GM21717 (cell line): ENCODE measurements around the gene RGS9.
"Not testable (repeated sequence)": the region's sequence is repeated elsewhere in the genome, so short reads cannot be mapped to it uniquely, and the experiment has no call there.

Source experiments
- ATAC-seq: cut with Tn5 transposase; IDR thresholded peaks from one replicate; pipeline ENCODE4 v1.9.1; 2021; ENCODE audit warnings: mild to moderate bottlenecking, moderate library complexity; ENCODE audit not compliant: unreplicated experiment

The RGS9 gene

DNA sequence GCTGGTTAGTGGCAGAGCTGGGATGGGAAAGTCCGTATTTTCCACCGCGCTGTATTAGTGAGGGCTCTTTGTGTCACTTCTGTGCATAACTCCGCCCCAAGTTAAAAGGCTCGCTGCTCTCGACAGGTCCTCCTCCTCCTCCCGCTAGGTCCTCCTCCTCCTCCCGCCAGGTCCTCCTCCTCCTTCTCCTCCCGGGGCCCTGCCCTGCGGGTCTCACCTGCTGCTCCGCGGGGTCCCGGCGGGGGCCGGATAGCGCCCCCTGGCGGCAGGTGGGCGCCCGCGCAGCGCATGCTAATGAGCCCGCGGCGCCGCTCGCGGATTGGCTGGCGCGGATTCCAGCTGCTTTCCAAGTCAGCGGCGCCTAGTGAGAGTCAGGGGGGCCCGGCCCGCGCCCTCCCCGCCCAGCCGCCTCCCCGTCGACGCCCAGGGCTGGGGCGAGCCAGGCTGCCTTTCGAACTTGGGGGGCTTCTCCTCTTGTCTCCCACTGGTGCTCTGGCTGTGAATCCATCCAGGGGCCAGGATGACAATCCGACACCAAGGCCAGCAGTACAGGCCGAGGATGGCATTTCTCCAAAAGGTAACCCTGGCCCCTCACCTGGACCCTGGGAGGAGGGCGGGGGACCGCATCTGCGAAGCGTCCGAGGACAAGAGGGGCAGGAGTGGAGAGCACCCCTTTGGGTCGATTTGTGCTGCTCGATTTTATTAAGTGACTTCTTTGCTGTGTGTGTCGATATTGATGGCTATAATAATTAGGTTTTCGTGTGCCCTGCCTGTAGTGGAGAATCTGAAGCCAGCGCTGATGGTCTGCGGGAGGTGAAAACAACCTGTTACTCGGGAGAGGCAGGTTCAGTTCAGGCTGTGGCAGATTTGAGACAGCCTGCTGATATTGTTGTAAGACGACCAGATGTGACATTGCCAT lies at the start of gene RGS9:
Gene RGS9 (plus strand): TSS at position 350 of the 919 bp plus-strand sequence. CDS start 171 bp downstream, at position 521.
- ATAC-seq = peak; percentile 90

DNA sequence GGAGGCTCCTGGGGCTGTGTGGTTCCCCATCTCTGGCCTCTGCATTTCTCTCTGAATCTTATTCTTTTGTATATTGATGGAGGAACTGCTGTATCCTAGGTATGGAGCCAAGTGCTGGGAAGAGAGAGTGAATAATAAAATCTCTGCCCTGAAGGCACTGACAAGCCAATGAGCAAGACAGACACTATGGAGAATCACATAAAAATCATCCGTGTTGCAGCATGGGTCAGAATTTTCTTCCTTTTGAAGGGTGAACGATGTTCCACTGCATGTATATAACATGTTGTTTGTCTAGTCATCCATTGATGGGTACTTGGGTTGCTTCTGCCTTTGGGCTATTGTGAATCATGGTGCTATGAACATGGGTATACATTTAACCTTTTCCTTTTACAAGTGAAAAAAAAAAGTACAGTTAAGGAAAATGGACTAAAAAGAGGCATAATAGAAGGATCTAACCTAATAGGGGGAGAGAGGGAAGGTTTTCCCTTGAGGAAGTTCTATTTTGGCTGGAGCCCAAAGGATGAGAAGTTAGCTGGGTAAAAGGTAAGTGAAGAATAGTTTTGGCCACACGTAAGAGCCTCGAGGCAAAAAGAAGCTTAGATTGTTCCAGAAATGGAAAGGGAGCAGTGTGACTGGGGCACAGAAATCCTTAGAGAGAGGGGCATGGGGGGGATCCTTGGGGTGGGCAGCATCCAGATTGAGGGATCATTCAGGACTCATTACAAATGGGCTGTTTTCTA lies 48.4 kb upstream of the RGS9 start:
- no peak for ATAC-seq

DNA sequence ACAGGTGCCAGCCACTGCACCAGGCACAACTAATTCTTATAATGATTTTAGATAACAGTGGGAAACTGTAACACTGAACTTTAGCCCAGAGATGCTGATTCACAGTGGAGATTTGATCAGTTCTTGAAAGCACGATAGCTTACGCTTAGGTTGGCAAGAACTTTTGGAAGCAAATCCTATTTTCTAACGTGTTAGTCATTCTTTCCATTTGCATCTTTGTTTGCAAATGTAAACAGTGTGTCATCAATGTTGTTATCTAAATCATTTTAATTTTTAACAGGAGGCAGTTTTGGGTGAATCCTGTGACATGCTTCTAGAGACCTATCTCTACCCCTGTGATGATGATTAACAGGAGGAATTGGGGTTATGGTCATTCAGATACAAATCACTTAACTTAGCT lies 44.9 kb upstream of the RGS9 start:
- ATAC-seq = no peak

DNA sequence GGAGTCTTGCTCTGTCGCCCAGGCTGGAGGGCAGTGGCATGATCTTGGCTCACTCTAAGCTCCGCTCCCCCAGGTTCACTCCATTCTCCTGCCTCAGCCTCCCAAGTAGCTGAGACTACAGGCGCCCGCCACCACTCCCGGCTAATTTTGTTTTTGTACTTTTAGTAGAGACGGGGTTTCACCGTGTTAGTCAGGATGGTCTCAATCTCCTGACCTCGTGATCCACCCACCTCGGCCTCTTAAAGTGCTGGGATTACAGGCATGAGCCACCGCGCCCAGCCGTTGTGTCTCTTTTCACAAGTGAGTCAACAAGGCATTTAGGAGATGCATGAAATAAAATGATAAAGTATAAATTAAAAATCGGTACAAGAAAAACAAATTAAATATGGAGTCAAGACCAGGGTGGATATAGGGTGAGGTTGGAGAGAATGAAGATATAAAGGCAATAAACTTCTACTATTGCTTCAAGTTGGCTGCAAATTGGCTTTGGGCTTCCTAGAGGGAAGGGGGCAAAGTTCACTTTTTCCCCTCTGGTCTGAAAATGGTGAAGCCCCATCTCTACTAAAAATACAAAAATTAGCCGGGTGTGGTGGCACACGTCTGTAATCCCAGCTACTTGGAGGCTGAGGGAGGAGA lies 44.3 kb upstream of the RGS9 start:
- ATAC-seq = not testable (repeated sequence)

DNA sequence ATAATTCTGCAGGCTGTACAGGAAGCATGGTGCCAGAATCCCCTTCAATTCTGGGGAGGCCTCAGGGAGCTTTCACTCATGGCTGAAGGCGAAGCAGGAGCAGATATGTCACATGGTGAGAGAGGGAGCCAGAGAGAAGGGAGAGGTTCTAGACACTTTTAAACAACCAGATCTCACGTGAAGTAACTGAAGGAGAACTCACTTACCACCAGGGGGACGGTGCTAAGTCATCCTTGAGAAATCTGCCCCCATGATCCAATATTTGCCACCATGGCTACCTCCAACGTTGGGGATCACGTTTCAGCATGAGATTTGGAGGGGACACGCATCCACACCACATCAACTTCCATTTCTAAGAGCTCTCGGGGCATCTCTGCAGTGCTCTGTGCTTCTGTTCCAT lies 43.2 kb upstream of the RGS9 start:
- ATAC-seq = no peak

DNA sequence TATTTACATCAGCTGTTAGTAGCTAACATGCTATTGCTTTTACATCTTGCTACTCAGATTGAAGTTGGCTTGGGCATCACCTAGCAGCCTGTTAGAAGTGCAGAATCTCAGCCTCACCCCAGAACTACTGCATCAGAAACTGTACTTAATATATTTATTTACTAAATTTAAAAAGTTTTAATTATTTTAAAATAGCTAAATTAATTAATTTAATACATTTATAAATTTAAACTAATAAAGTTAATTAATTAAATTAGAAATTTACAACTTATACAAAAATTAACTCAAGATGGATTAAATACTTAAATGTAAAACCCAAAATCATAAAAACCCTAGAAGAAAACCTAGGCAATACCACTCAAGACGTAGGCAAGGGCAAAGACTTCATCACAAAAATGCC lies 41.7 kb upstream of the RGS9 start:
- ATAC-seq = no peak

DNA sequence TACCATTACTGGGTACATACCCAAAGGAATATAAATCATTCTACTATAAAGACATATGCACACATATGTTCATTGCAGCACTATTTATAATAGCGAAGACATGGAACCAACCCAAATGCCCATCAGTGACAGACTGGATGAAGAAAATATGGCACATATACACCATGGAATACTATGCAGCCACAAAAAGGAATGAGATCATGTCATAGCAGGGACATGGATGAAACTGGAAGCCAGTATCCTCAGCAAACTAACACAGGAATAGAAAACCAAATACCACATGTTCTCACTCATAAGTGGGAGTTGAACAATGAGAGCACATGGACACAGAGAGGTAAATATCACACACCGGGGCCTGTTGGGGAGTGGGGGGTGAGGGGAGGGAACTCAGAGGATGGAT lies 40.8 kb upstream of the RGS9 start:
- ATAC-seq = not testable (repeated sequence)

DNA sequence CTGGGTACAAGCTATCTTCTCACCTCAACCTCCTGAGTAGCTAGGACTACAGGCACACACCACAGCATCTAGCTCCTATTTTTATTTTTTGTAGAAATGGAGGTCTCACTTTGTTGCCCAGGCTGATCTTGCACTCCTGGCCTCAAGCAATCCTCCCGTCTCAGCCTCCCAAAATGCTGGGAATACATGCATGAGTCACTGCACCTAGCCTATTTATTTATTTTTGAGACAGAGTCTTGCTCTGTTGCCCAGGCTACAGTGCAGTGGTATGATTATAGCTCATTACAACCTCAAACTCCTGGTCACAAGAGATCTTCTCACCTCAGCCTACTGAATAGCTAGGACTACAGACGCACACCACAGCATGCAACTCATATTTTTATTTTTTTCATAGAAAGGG lies 40.1 kb upstream of the RGS9 start:
- ATAC-seq = no peak

DNA sequence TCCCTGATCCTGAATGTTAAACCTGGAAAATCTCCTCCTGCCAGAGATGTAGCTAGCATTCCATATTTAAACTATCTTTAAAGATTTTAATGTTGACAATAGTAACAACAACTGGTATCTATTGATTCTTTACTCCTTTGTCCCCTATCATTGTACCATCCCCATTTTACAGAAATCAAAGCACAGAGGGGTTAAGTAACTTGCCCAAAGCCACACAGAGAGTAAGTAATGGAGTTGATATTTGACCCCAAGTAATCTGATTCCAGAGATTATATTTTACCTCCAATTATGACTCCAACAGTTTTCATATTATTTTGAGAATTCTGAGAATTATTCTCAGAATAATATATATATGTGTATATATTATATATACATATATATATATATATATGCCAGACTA lies 37.7 kb upstream of the RGS9 start:
- ATAC-seq = no peak

DNA sequence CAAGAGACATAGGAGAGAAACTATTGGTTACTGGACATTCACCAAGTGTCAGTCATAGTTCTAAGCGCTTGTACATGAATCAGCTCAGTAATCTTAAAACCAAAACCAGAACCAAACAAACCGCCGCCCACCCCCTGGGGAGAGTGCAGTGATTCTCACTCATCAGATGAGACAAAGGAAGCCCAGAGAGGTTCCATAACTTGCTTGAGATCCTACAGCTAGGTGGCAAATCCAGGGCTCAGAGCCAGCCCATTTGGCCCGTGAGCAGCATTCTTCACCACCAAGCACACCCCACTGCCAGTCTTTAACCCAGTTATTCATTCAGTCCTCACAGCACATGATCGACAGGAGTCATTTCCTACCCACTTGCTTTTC lies 37.2 kb upstream of the RGS9 start:
- peak; percentile 83 for ATAC-seq

DNA sequence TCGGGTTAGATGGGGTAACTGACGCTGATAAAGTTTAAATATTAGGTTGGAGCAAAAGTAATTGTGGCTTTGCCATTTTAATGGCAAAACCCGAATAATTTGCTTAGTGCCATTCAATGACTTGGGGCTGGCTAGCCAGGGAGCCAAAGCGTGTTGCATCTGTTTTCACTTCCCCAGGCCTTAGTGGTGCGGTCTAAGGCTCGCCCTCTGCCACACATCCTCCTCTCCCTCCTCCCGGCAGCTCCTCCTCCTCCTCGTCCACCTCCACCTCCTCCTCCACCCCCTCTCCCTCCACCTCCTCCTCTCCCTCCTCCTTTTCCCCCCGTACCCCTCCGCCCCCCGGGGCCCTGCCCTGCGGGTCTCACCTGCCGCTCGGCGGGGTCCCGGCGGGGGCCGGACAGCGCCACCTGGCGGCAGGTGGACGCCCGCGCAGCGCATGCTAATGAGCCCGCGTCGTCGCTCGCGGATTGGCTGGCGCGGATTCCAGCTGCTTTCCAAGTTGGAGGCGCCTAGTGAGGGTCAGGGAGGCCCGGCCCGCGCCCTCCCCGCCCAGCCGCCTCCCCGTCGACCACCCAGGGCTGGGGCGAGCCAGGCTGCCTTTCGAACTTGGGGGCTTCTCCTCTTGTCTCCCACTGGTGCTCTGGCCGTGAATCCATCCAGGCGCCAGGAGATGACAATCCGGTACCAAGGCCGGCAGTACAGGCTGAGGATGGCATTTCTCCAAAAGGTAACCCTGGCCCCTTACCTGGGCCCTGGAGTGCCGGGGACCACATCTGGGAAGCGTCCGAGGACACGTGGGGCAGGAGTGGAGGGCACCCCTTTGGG lies 36.6 kb upstream of the RGS9 start:
- peak; percentile 73 for ATAC-seq

DNA sequence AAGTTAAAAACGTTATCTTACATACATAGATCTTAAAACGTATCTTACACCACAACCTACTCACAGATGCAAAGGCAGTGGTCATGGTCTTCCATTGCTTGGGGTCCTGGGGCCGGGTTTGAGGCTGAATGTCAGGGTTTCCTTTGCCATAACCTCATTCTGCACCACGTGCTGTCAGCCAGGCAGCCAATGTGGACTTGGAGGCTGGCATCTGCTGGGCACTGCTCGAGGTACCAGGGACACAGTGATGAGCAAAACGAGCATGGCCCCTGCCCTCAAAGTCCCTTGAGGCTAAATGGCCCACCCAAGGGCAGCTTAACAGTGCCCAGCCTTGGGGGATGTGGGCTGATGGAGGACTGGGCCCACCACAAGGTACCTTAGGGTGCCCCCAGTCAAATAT lies 35.8 kb upstream of the RGS9 start:
- ATAC-seq = no peak

DNA sequence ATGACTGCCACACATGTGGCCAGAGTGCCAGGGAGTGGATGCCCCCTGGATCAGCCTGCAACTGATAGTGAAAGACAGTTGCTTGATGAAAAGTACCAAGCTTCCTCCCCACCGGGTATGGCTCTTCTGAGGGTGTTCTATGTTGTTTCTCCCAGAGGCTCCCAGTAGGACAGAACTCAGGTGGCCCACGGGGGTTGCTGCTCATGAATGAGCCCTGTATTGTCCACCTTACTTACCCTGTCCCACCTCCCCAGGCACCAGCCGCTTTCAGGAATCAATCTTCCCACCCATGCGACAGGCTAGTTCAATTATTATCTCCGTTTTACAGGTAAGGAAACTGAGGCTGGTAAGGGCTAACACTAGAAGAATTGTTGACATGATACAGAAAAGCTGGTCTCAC lies 34.9 kb upstream of the RGS9 start:
- ATAC-seq = no peak

DNA sequence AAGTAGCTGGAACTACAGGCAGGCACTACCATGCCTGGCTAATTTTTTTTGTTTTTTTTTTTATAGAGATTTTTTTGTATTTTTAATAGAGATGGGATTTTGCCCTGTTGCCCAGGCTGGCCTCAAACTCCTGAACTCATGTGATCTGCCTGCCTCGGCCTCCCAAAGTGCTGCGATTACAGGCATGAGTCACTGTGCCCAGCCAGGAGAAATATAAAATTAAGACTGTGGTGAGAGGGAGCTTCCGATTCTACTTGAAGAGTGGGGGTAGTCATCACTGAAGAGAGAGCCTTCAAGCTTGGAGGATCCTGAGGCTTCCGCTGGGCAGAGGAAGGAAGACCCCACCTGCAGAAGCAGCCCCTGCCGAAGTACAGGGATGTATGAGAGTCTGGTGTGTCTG lies 34.4 kb upstream of the RGS9 start:
- no peak for ATAC-seq

DNA sequence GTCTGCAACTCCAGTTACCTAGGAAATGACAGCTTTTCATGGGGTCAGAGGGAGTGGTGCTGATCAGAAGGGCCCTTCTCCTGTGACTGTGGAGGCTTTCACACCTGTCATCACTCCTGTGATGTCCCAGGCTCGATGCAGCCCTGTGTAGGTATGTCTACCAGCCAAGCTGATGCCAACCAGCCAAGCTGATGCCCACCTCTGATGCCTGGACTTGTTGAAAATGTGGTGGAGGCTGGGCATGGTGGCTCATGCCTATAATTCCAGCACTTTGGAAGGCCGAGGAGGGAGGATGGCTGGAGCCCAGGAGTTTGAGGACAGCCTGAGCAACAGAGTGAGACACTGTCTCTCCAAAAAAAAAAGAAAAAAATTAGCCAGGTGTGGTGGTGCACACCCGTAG lies 33.7 kb upstream of the RGS9 start:
- no peak for ATAC-seq

DNA sequence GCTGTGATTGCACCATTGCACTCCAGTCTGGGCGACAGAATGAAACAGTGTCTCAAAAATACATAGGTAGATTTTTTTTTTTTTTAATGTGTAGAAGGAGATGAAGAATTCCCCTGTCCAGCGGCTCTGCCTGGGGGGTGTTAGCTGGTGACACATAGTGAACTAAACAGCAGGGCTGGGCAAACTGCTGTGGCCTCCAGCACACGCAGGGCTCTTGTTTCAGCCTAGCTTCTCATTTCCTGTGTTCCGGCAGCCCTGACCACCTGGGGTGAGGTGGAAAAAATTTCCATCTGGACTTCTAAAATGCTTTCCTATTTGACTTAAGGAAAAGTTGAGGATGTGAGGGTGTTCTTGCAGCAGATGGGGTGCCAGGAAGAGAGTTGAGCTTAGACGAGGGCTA lies 33.3 kb upstream of the RGS9 start:
- ATAC-seq = no peak

DNA sequence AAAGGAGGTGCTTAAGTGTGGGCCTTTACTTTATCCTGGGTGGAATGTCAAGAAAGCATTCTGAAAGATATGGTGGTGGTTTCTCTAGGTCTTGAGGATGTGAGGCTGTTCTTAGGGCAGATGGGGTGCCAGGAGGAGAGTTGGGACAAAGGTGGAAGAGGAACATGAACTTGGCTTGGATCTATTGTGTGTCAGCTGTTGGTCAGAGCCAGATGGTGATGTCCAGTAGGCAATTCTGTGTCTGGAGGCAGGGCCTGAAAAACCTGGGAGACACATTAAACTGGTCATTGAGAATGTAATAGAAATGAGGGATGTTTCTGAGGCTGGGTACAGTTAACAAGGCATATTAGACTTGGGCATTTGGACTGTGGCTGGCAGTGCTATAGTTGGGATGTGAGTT lies 32.6 kb upstream of the RGS9 start:
- no peak for ATAC-seq

DNA sequence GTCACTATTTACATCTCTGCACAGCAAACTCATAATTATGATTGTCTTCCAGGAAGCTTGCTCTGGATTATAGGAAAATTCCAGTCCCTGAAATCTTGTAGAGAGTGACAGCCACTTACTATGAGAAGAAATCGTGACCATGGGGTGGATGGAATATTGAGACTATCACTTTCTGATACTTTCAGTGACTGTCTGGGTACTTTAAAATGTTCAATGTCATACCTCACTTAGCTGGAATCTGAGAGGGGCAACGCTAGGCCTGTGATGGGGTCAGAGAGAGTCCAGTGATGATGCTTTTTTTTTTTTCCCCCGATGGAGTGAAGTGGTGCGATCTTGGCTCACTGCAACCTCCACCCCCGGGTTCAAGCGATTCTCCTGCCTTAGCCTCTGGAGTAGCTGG lies 32.2 kb upstream of the RGS9 start:
- ATAC-seq = no peak

DNA sequence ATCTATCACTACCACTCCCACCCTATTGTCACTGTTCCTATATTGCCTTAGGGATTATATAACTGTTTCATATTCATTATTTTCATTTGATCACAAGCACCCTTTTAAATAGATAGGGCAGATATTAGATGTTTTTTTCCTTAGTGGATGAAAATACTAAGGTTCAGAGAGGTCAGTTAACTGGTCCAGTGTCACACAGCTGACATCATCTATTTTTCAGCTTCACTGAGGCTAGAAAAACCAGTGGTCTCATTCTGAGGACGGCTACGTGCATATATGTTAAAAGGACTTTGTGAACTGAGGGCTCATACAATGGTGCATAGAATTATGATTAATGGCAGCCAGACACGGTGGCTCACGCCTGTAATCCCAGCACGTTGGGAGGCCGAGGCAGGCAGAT lies 29.0 kb upstream of the RGS9 start:
- ATAC-seq = no peak

DNA sequence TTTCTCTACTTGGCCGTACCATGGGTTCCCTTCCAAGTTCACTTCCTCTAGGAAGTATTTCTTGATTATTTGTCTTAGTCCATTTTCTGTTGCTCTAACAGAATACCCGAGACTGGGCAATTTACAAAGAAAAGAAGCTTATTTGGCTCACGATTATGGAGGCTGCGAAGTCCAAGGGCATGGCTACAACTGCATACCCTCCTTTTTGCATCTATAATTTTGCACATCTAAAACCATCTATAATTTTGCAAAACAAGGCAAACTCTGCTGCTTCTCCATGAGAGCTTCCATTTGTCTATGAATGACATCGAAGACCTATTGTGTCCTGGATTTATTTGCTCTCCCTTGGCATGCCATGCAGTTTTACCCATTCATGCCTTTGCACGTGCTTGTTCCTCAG lies 27.6 kb upstream of the RGS9 start:
- no peak for ATAC-seq
